ENCODE data around the gene SLC12A9. TPM values are rescaled to one million over a fixed set of nuclear protein-coding genes. Genes with fewer than 3 reads are reported as not detected.

SLC12A9 gene
- total RNA-seq, 2 donors from 2014 or later, result 22.0 to 29.4 TPM

DNA sequence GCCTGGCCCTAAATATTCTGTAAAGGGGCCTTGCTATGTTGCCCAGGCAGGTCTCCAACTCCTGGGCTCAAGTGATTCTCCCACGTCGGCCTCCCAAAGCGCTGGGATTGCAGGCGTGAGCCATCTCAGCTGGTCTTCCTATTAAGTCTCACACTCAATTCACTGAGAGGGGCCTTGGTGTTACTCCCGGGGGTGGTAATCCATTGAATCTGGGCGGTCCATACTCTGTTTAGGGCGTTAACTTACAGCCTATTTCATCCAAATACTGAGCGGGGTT is 21.7 kb downstream of the SLC12A9 start:
- no peaks in the 10 kb centered on the region for H3K27me3 ChIP-seq (replicated peaks; ENCODE audit: insufficient read depth)
- peaks cover 0 to 10% of the 10 kb centered on the region in 2 donors for H3K36me3 ChIP-seq
- intact Hi-C loops (cut with DNase I), result no loop called here
- no peaks in the 10 kb centered on the region for H3K9me3 ChIP-seq
- 60% methylated on average over 8 of the region's 8 CpGs for WGBS
- TF ChIP-seq, protein P1, sequence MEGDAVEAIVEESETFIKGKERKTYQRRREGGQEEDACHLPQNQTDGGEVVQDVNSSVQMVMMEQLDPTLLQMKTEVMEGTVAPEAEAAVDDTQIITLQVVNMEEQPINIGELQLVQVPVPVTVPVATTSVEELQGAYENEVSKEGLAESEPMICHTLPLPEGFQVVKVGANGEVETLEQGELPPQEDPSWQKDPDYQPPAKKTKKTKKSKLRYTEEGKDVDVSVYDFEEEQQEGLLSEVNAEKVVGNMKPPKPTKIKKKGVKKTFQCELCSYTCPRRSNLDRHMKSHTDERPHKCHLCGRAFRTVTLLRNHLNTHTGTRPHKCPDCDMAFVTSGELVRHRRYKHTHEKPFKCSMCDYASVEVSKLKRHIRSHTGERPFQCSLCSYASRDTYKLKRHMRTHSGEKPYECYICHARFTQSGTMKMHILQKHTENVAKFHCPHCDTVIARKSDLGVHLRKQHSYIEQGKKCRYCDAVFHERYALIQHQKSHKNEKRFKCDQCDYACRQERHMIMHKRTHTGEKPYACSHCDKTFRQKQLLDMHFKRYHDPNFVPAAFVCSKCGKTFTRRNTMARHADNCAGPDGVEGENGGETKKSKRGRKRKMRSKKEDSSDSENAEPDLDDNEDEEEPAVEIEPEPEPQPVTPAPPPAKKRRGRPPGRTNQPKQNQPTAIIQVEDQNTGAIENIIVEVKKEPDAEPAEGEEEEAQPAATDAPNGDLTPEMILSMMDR (IDR thresholded peaks at IDR 0.05), result no peak
- TF ChIP-seq POLR2A (IDR thresholded peaks at IDR 0.05) (no peak), POLR2AphosphoS5 (IDR thresholded peaks at IDR 0.05) (no peak)
- H3K4me3 ChIP-seq, result peak overlapping the region; percentile 79 to 86
- H3K27ac ChIP-seq, result peak overlapping the region; percentile 90 to 91
- DNase-seq (ENCODE audit: low spot score), result no peak
- H3K4me1 ChIP-seq (replicated peaks), result peaks cover 14% of the 10 kb centered on the region

DNA sequence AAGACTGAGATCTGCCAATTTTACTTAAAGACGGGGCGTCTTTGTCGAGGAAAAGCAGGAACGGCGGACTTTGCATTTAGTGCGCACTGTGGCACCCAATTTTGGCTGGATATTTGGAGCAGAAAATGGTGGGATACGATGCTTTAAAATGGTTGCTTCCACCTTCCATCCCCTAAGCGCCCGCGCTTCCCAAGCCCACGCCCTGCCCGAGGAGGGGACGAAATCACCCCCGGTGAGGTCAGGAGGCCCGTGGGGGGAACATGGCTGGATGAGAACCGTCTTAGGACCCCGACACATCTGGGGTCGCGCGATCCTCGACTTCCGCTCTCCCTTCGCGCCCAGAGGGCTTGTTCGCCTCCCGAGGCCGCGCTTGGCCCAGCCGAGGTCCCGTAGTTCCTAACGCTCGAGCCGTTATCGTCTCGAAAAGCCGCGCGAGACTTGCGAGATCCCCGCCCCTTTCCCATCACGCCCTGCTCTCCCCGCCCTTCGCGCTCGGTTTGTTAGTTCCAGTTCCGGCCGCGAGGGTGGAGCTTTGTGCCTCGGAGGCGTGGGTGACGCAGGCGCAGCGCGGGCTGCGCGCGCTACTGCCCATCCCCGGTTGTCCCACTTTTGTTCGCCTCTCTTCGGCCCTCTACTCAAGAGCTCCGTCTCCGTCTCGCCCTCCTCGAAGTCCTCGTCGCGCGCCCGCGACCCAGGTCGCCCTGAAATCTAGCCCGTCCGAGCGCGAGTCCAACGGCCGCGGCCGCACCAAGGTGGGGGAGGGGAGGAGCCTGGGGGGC is 22.3 kb downstream of the SLC12A9 start, which contains the start of gene SRRT:
Gene SRRT, plus strand, starts transcription at position 527 of the 779 bp plus-strand sequence. CDS start 488 bp downstream, outside the sequence.
- no peaks in the 10 kb centered on the region for H3K27me3 ChIP-seq (replicated peaks; ENCODE audit: insufficient read depth)
- peaks cover 14% of the 10 kb centered on the region for H3K4me1 ChIP-seq (replicated peaks)
- peak within 1 kb of the TSS; percentile 90 to 91 for H3K27ac ChIP-seq
- DNase-seq (ENCODE audit: low spot score), result peak; percentile 98
- H3K4me3 ChIP-seq, result peak within 1 kb of the TSS; percentile 79 to 86
- H3K9me3 ChIP-seq, result no peaks in the 10 kb centered on the region
- H3K36me3 ChIP-seq, result peaks cover 0 to 10% of the 10 kb centered on the region in 2 donors
- intact Hi-C loops (cut with DNase I), result no loop called here
- 2% methylated on average over 79 of the region's 79 CpGs for WGBS
- TF ChIP-seq POLR2AphosphoS5 (IDR thresholded peaks at IDR 0.05) (peak; percentile 99), POLR2A (IDR thresholded peaks at IDR 0.05) (peak; percentile 94)
- TF ChIP-seq, protein P1 (IDR thresholded peaks at IDR 0.05), result peak; percentile 34 to 98 (median 78)

DNA sequence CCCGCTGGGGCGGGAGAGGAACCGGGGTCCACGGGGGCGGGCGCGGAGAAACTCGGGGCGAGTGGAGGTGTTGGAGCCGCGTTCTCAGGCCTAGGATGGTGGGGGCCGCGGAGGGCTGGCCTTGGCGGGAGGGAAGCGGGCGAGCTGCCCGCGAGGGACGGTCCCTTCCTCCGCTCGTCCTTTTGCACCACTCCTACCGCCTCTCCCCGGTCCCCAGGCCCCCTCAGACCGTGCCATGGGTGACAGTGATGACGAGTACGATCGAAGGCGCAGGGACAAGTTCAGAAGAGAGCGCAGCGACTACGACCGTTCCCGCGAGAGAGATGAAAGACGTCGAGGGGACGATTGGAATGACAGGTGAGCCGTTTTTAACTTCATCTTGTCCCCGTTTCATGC is 22.8 kb downstream of the SLC12A9 start:
- Histone ChIP-seq H3K4me1 (replicated peaks) (peaks cover 14% of the 10 kb centered on the region), H3K4me3 (peak overlapping the region; percentile 79 to 86), H3K36me3 (peaks cover 0 to 10% of the 10 kb centered on the region in 2 donors), H3K9me3 (no peaks in the 10 kb centered on the region), H3K27me3 (replicated peaks; ENCODE audit: insufficient read depth) (no peaks in the 10 kb centered on the region), H3K27ac (peak overlapping the region; percentile 90 to 91)
- WGBS, result 1% methylated on average over 39 of the region's 39 CpGs
- intact Hi-C loops (cut with DNase I), result no loop called here
- no peak for DNase-seq (ENCODE audit: low spot score)
- TF ChIP-seq, protein P1 (IDR thresholded peaks at IDR 0.05), result no peak
- no peak for TF ChIP-seq POLR2A (IDR thresholded peaks at IDR 0.05)
- TF ChIP-seq POLR2AphosphoS5 (IDR thresholded peaks at IDR 0.05), result no peak

DNA sequence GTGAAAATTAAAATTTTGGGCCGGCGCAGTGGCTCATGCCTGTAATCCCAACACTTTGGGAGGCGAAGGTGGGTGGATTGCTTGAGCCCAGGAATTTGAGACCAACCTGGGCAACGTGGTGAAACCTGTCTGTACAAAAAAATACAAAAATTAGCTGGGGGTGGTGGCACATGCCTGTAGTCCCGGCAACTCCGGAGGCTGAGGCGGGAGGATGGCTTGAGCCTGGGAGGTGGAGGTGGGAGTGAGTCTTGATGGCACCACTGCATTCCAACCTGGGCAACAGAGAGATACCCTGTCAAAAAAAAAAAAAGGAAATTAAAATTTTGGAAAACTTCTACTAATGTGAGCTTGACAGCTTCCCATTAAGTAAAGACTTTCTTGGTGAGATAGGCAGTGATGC is 25.5 kb downstream of the SLC12A9 start:
- Histone ChIP-seq H3K9me3 (no peaks in the 10 kb centered on the region), H3K4me1 (replicated peaks) (peaks cover 14% of the 10 kb centered on the region), H3K36me3 (peaks cover 17 to 24% of the 10 kb centered on the region in 2 donors), H3K27ac (no peak overlapping the region), H3K27me3 (replicated peaks; ENCODE audit: insufficient read depth) (no peaks in the 10 kb centered on the region), H3K4me3 (no peak overlapping the region)
- TF ChIP-seq, protein P1 (IDR thresholded peaks at IDR 0.05), result no peak
- TF ChIP-seq POLR2AphosphoS5 (IDR thresholded peaks at IDR 0.05), result no peak
- no peak for TF ChIP-seq POLR2A (IDR thresholded peaks at IDR 0.05)
- WGBS, result 63% methylated on average over 7 of the region's 7 CpGs
- no peak for DNase-seq (ENCODE audit: low spot score)
- intact Hi-C loops (cut with DNase I), result no loop called here

DNA sequence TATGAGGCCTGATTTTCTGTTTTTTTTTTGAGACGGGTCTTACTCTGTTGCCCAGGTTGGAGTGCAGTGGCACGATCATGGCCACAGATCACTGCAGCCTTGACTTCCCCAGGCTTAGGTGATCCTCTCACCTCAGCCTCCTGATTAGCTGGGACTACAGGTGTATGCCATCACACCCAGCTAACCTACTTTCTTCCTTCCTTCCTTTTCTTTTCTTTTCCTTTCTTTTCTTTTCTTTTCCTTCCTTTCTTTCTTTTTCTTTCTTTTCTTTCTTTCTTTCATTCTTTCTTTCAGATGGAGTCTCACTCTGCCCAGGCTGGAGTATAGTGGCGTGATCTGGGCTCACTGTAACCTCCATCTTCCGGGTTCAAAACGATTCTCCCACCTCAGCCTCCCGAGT is 26.2 kb downstream of the SLC12A9 start:
- H3K27ac ChIP-seq, result no peak overlapping the region
- no peaks in the 10 kb centered on the region for H3K27me3 ChIP-seq (replicated peaks; ENCODE audit: insufficient read depth)
- no peak for DNase-seq (ENCODE audit: low spot score)
- H3K36me3 ChIP-seq, result peaks cover 17 to 26% of the 10 kb centered on the region in 2 donors
- no peaks in the 10 kb centered on the region for H3K9me3 ChIP-seq
- WGBS, result 72% methylated on average over 6 of the region's 6 CpGs
- H3K4me1 ChIP-seq (replicated peaks), result peaks cover 14% of the 10 kb centered on the region
- intact Hi-C loops (cut with DNase I), result no loop called here
- TF ChIP-seq POLR2AphosphoS5 (IDR thresholded peaks at IDR 0.05) (no peak), POLR2A (IDR thresholded peaks at IDR 0.05) (no peak)
- TF ChIP-seq, protein P1 (IDR thresholded peaks at IDR 0.05), result no peak
- H3K4me3 ChIP-seq, result no peak overlapping the region

All from prostate gland (tissue), 2 donors.